Stomach smooth muscle (tissue), 2 donors: ENCODE results near the gene CHST14.

Experiments
- H3K27ac ChIP-seq: one replicate; pipeline ENCODE4 v1.7.0; 2013; ENCODE audit warnings: mild to moderate bottlenecking, low read length, inconsistent platforms
- H3K27me3 ChIP-seq, 2 donors: one replicate each; pipeline ENCODE4 v1.7.0; 2013; ENCODE audit warnings: low read length in 2 of 2; ENCODE audit not compliant: insufficient read depth in 2 of 2, control insufficient read depth in 1 of 2
- H3K36me3 ChIP-seq, 2 donors: one replicate each; pipeline ENCODE4 v1.7.0; 2013; ENCODE audit warnings: low read length in 2 of 2; ENCODE audit not compliant: control insufficient read depth in 2 of 2, insufficient read depth in 2 of 2
- H3K4me1 ChIP-seq: one replicate; pipeline ENCODE4 v1.7.0; 2013; ENCODE audit warnings: low read length; ENCODE audit not compliant: control insufficient read depth, insufficient read depth
- H3K4me3 ChIP-seq, 2 donors: one replicate each; pipeline ENCODE4 v1.7.0; 2013; ENCODE audit warnings: low read length in 2 of 2
- H3K9ac ChIP-seq, 2 donors: one replicate each; pipeline ENCODE4 v1.7.0; 2013; ENCODE audit warnings: low read length in 2 of 2, mild to moderate bottlenecking in 1 of 2
- H3K9me3 ChIP-seq, 2 donors: one replicate each; pipeline ENCODE4 v1.7.0; 2013; ENCODE audit warnings: low read length in 2 of 2; ENCODE audit not compliant: control insufficient read depth in 2 of 2
- donor health status: healthy.
- donor health status: Pancreatic carcinoma.

CHST14 gene

GRCh38 chr15:40474581-40474980, 3.8 kb downstream of the CHST14 start:
- no peak overlapping the region for H3K27ac ChIP-seq
- H3K9ac ChIP-seq: no peak overlapping the region
- peaks cover 23% of the 10 kb centered on the region for H3K4me1 ChIP-seq
- H3K27me3 ChIP-seq: no peaks in the 10 kb centered on the region
- no peak overlapping the region for H3K4me3 ChIP-seq
- H3K36me3 ChIP-seq: no peaks in the 10 kb centered on the region
- H3K9me3 ChIP-seq: no peaks in the 10 kb centered on the region

DNA sequence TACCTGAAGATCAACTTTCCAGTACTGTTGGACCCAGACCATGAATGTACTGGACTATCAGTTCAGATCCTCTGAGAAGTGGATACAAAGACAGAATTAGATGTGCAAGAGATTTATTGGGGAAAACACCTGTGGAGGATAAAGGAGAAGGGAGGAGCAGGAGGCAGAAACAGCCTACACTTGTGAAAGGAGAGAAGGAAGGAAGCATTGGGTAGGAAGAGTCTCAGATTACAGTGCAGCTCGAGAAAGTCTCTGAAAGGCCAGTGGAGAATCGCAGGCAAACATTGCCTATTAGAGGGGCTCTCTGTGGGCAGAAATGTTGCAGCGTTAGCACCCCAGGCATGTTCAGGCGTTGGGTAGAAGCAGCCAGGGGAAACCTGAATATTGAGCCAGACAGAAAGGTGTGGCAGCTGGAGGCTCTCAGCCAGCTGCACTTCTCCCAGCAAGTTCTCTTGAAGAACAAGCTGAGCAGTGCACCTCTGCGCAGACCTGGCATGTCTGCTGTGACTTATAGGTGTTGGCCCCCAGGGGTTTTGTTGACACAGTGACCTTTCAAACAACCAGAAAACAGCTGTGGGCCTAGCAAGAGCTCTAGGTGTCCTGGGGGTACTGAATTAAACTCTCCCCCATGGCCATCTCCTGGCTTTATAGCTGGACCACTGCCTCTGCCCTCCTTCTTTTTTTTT, 7.0 kb downstream of the CHST14 start:
- Histone ChIP-seq H3K27me3 (no peaks in the 10 kb centered on the region), H3K9ac (no peak overlapping the region), H3K4me3 (no peak overlapping the region), H3K36me3 (no peaks in the 10 kb centered on the region), H3K27ac (no peak overlapping the region), H3K9me3 (no peaks in the 10 kb centered on the region), H3K4me1 (no peaks in the 10 kb centered on the region)

DNA sequence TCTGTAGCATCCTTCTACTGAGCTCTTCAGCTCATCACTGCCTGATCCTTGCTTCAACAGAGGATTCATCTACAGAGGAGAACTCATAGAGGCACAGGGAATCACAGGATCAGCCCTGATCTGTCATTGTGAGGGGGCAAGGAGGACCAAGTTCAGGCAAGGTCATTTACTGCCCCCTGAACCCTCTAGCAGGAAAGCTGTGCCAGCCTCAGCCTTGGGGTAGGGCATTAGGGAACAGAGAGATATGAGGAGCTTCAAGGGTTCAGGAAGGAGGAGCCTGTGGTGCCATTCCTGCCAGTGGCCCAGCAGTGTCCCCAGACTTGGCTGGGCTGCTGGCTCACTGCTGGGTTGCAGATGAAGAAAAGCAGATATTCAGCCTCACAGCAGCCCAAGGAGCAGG, 8.2 kb downstream of the CHST14 start:
- H3K27ac ChIP-seq: no peak overlapping the region
- no peaks in the 10 kb centered on the region for H3K36me3 ChIP-seq
- H3K9me3 ChIP-seq: no peaks in the 10 kb centered on the region

GRCh38 chr15:40481341-40482074, 10.7 kb downstream of the CHST14 start:
- H3K36me3 ChIP-seq: no peaks in the 10 kb centered on the region
- H3K4me3 ChIP-seq: no peak overlapping the region
- H3K27ac ChIP-seq: no peak overlapping the region
- H3K9me3 ChIP-seq: no peaks in the 10 kb centered on the region
- H3K4me1 ChIP-seq: no peaks in the 10 kb centered on the region
- no peak overlapping the region for H3K9ac ChIP-seq
- H3K27me3 ChIP-seq: no peaks in the 10 kb centered on the region

More for the DNA sequence above, 8.2 kb downstream of the CHST14 start:
- Histone ChIP-seq H3K27me3 (no peaks in the 10 kb centered on the region), H3K9ac (no peak overlapping the region), H3K4me3 (no peak overlapping the region), H3K4me1 (no peaks in the 10 kb centered on the region)

DNA sequence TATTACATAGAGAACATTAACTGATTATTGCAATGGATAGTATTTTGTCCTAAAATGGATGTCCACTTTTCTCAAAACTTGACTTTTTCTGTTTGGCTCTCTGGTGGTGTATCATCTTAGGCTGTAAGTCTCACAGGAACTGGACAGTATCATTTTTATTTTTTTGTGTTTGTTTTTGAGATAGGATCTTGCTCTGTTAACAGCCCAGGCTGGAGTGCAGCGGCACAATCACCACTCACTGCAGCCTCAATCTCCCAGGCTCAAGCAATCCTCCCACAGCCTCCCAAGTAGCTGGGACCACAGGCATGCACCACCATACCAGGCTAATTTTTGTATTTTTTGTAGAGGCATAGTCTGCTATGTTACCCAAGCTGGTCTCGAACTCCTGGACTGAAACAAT, 13.1 kb downstream of the CHST14 start:
- Histone ChIP-seq H3K36me3 (no peaks in the 10 kb centered on the region), H3K9me3 (no peaks in the 10 kb centered on the region), H3K27me3 (no peaks in the 10 kb centered on the region), H3K9ac (no peak overlapping the region), H3K4me1 (no peaks in the 10 kb centered on the region), H3K4me3 (no peak overlapping the region), H3K27ac (no peak overlapping the region)

GRCh38 chr15:40486066-40486770, 15.4 kb downstream of the CHST14 start:
- Histone ChIP-seq H3K9me3 (no peaks in the 10 kb centered on the region), H3K4me3 (no peak overlapping the region), H3K9ac (no peak overlapping the region), H3K36me3 (no peaks in the 10 kb centered on the region), H3K27me3 (no peaks in the 10 kb centered on the region), H3K4me1 (no peaks in the 10 kb centered on the region), H3K27ac (no peak overlapping the region)

DNA sequence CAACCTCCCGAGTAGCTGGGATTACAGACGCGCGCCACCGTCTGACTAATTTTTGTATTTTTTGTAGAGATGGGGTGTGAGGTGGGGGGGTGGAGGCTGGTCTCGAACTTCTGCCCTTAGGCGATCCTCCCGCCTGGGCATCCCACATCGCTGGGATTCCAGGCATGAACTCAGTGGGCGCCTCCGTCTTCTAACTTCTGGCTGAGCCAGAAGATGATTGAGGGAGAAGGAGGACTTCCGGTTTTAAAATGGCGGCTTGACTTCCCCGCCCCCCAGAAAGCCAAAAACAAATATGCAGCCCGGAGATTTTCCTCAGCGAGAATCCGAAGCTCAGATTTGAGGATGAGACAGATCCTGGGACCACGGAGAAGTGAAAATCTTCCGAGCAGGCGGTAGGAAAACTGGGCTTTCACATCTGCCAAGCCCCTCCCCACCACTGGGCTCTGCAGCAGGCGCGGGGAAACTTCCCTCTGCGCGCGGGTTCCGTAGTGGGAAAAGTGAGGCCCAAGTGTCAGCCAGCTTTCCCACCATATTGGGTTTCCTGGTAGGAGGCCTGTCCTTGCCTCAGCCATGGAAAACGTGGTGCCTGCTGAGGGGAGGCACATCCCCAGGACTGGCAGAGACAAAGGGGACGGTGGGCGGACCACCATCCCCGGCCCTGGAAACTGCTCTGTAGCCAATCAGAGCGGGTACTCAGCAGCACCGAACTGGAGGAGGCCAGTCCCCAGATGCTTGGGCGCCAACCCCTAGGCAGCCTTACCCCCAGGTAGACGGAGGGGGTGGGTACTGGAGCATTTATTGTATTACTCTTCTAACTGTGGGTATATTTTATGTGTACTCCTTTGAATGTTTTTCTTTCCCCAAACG, 17.3 kb downstream of the CHST14 start:
- Histone ChIP-seq H3K4me3 (no peak overlapping the region), H3K4me1 (no peaks in the 10 kb centered on the region), H3K9ac (no peak overlapping the region), H3K9me3 (no peaks in the 10 kb centered on the region), H3K36me3 (no peaks in the 10 kb centered on the region), H3K27ac (no peak overlapping the region), H3K27me3 (no peaks in the 10 kb centered on the region)

DNA sequence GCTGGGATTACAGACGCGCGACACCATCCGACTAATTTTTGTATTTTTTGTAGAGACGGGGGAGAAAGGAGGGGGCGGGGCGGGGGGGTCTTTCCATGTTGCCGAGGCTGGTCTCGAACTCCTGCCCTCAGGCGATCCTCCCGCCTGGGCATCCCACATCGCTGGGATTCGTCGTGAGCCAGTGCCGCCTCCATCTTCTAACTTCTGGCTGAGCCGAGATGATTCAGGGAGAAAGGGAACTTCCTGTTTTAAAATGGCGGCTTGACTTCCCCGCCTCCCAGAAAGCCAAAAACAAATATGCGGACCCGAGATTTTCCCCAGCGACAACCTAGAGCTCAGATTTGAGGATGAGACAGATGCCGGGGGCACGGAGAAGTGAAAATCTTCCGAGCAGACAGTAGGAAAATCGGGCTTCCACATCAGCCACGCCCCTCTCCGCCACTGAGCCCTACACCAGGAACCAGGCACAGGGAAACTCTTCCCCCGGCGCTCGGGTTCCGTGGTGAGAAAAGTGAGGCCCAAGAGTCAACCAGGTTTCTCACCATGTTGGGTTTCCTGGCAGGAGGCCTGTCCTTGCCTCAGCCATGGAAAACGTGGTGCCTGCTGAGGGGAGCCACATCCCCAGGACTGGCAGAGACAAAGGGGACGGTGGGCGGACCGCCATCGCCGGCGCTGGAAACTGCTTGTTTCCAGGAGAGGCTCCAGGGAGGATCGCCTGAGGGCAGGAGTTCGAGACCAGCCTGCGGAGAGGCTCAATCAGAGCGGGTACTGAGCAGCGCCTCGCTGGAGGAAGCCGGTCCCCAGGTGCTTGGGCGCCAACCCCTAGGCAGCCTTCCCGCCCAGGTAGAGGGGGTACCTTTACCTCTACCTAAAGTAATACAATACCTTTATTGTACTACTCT, 18.7 kb downstream of the CHST14 start:
- Histone ChIP-seq H3K4me1 (no peaks in the 10 kb centered on the region), H3K27ac (no peak overlapping the region), H3K9me3 (no peaks in the 10 kb centered on the region), H3K4me3 (no peak overlapping the region), H3K27me3 (no peaks in the 10 kb centered on the region), H3K9ac (no peak overlapping the region), H3K36me3 (no peaks in the 10 kb centered on the region)

DNA sequence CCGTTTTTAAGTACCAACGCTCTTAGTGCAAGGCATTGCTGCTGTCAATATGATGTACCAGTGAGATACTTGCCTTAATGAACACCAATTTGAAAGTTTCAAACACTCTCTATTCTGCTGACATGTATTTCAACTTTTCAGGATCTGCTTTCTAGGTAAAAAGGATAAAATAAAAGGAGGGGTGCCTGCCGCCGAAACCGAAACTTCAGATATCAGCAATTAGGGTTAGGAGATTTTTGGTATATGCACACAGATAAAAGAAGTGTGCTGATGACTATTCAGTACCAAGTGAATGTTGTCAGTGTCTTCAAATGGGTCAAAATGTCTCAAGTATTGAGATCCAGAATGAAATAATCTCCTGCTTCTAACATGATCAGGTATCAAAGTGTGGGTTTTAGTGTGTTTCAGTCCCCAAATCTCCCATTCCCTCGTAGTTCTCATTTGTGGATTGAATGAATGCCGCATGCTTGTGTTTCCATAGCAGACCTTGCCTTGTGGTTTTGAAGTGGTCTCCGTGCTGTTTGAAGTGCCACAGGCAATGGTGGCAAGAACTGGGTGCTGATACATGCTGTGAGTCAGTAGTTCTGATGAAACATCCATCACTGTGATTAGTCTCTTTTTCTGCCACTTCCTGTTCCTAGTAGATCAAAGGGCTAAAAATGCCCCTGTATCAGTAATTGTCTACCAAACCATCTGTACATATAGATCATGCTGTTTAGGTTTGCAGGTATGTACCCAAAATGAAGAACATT, 22.5 kb downstream of the CHST14 start:
- Histone ChIP-seq H3K4me3 (no peak overlapping the region), H3K36me3 (no peaks in the 10 kb centered on the region), H3K4me1 (no peaks in the 10 kb centered on the region), H3K27ac (no peak overlapping the region), H3K9me3 (no peaks in the 10 kb centered on the region), H3K9ac (no peak overlapping the region), H3K27me3 (peaks cover 0 to 4% of the 10 kb centered on the region in 2 donors)
